H1 (cell line): ENCODE measurements around the gene DNAL4.

ENCODE experiments used
- BACH1 ChIP-seq: IDR thresholded peaks from 2 replicates; pipeline ENCODE4 v1.6.1; 2012; ENCODE audit warnings: low read length, improper control_type of control experiment
- CHD2 ChIP-seq: IDR thresholded peaks from 2 replicates; pipeline ENCODE4 v1.6.1; 2012; ENCODE audit warnings: low read length, improper control_type of control experiment
- CTCF ChIP-seq, 3 experiments: IDR thresholded peaks; 1 replicate in 2 of 3; 2 replicates in 1 of 3; pipeline versions ENCODE4 v1.5.1 to v1.6.1; 2011; ENCODE audit warnings: low read length in 3 of 3, mild to moderate bottlenecking in 3 of 3, inconsistent platforms in 2 of 3, low read depth in 1 of 3, moderate library complexity in 1 of 3; ENCODE audit not compliant: insufficient read depth in 1 of 3; ENCODE audit errors: control extremely low read depth in 1 of 3
- EGR1 ChIP-seq: IDR thresholded peaks from 2 replicates; pipeline ENCODE4 v1.6.1; 2011; ENCODE audit warnings: low read depth, low read length, borderline replicate concordance
- EP300 ChIP-seq, 2 experiments: IDR thresholded peaks; 1 replicate in 1 of 2; 2 replicates in 1 of 2; pipeline ENCODE4 v1.6.1; 2011 to 2012; ENCODE audit warnings: low read depth in 2 of 2, low read length in 2 of 2, mild to moderate bottlenecking in 2 of 2, borderline replicate concordance in 1 of 2, inconsistent platforms in 1 of 2, moderate library complexity in 1 of 2
- EZH2 ChIP-seq: fragments of 200-600 bp; sonication (generic); IDR thresholded peaks from 2 replicates; pipeline ENCODE4 v1.7.1; 2012; ENCODE audit warnings: low read depth, mild to moderate bottlenecking, moderate library complexity, low read length, inconsistent platforms; ENCODE audit not compliant: severe bottlenecking
- JUND ChIP-seq: IDR thresholded peaks from 2 replicates; pipeline ENCODE4 v1.6.1; 2011; ENCODE audit warnings: mild to moderate bottlenecking, improper control_type of control experiment, low read length
- MAX ChIP-seq: IDR thresholded peaks from 2 replicates; pipeline ENCODE4 v1.6.1; 2012; ENCODE audit warnings: inconsistent platforms
- POLR2AphosphoS5 ChIP-seq: IDR thresholded peaks from 2 replicates; pipeline ENCODE4 v1.6.1; 2011; ENCODE audit warnings: low read depth, low read length
- SP1 ChIP-seq: IDR thresholded peaks from 2 replicates; pipeline ENCODE4 v1.6.1; 2011; ENCODE audit warnings: low read depth, low read length
- SP2 ChIP-seq: IDR thresholded peaks from 2 replicates; pipeline ENCODE4 v1.6.1; 2012; ENCODE audit warnings: mild to moderate bottlenecking, low read length, inconsistent platforms

- TF ChIP-seq SP1 (no peak), POLR2AphosphoS5 (no peak), EZH2 (no peak), CHD2 (no peak), CTCF (IDR thresholded peaks at IDR 0.05; ENCODE audit: control extremely low read depth in 1 of 3, insufficient read depth in 1 of 3, low read depth in 1 of 3, low read length in 3 of 3) (no peak), MAX (no peak), EP300 (IDR thresholded peaks at IDR 0.05; ENCODE audit: borderline replicate concordance in 1 of 2, low read depth in 2 of 2, low read length in 2 of 2) (no peak), JUND (no peak), SP2 (no peak), BACH1 (no peak), EGR1 (no peak)
Observed at GRCh38 chr22:38786631-38787030, 7.3 kb downstream of the DNAL4 start.
